AG09319 (cell line): Measurements from ENCODE around the gene TTC17.
"Not testable (repeated sequence)": the region's sequence is repeated elsewhere in the genome, so short reads cannot be mapped to it uniquely, and the experiment has no call there.

Experiments used
- DNase-seq: peaks from one replicate; pipeline ENCODE4 v3.0.0-alpha.2; 2010; ENCODE audit warnings: low read depth; ENCODE audit errors: extremely low read depth
- CTCF ChIP-seq: IDR thresholded peaks from 2 replicates; pipeline ENCODE4 v1.5.1; 2011; ENCODE audit warnings: low read depth, mild to moderate bottlenecking, inconsistent platforms, low read length, moderate library complexity

Gene TTC17

GRCh38 chr11:43358801-43359421, at the start of gene TTC17:
TTC17 (plus strand) TSS chr11:43358920; CDS start chr11:43358955, 35 bp downstream.
- no peak for TF ChIP-seq CTCF
- peak; percentile 66 for DNase-seq

GRCh38 chr11:43311791-43312607, 46.7 kb upstream of the TTC17 start, which contains the start of gene API5:
API5 (plus strand) TSS chr11:43311996; CDS start chr11:43312128, 132 bp downstream.
- DNase-seq: peak; percentile 69
- peak; percentile 83 for TF ChIP-seq CTCF

- DNase-seq: no peak
- TF ChIP-seq CTCF: no peak
Measured at GRCh38 chr11:43315966-43316365, 42.8 kb upstream of the TTC17 start.

GRCh38 chr11:43316451-43316850, 42.3 kb upstream of the TTC17 start:
- TF ChIP-seq CTCF: no peak
- no peak for DNase-seq

- DNase-seq: peak; percentile 30
- no peak for TF ChIP-seq CTCF
Measured at GRCh38 chr11:43327987-43328386, 30.7 kb upstream of the TTC17 start.

- DNase-seq: no peak
- no peak for TF ChIP-seq CTCF
Measured at GRCh38 chr11:43328482-43328881, 30.2 kb upstream of the TTC17 start.

- DNase-seq: no peak
- no peak for TF ChIP-seq CTCF
Measured at GRCh38 chr11:43341159-43341558, 17.6 kb upstream of the TTC17 start.

- DNase-seq: not testable (repeated sequence)
Measured at GRCh38 chr11:43351426-43351825, 7.3 kb upstream of the TTC17 start.
